Right lobe of liver (tissue), 6 donors: Measurements from ENCODE around the gene ADAM17. TPM values are rescaled to one million over a fixed set of nuclear protein-coding genes. Genes with fewer than 3 reads are reported as not detected.

ENCODE experiments used
- ATAC-seq, 4 donors: fragments of 200-7000 bp; cut with Tn5 transposase; one replicate each; pipeline ENCODE4 v1.9.1; 2020; ENCODE audit warnings: mild to moderate bottlenecking in 4 of 4, moderate library complexity in 4 of 4
- DNase-seq, 3 donors: peaks; one replicate each; pipeline ENCODE4 v3.0.0-alpha.2; 2020
- H3K27ac ChIP-seq, 3 donors: fragments of 200-600 bp; one replicate each; pipeline ENCODE4 v1.8.0; 2022
- H3K27me3 ChIP-seq, 2 donors: fragments of 200-600 bp; one replicate each; pipeline ENCODE4 v1.8.0; 2022
- H3K36me3 ChIP-seq, 4 donors: fragments of 200-600 bp; sonication (generic) in 1 of 4; one replicate each; pipeline versions ENCODE4 v1.5.1 to v1.8.0; 2017 to 2022; ENCODE audit warnings: control low read depth in 1 of 4
- H3K4me1 ChIP-seq, 4 donors: fragments of 200-600 bp; sonication (generic) in 1 of 4; one replicate each; pipeline versions ENCODE4 v1.5.1 to v1.8.0; 2017 to 2022; ENCODE audit warnings: control low read depth in 1 of 4
- H3K4me3 ChIP-seq, 3 donors: fragments of 200-600 bp; one replicate each; pipeline ENCODE4 v1.8.0; 2022
- H3K9me3 ChIP-seq, 4 donors: fragments of 200-600 bp; sonication (generic) in 1 of 4; one replicate each; pipeline versions ENCODE4 v1.5.1 to v1.8.0; 2017 to 2022; ENCODE audit warnings: control low read depth in 1 of 4
- CTCF ChIP-seq, 4 donors: fragments of 200-600 bp in 3 of 4; fragments of 450-650 bp in 1 of 4; IDR thresholded peaks; one replicate each; pipeline versions ENCODE4 v1.5.1 to v1.8.0; 2016 to 2022; ENCODE audit warnings: antibody characterized with exemption in 4 of 4, mild to moderate bottlenecking in 2 of 4
- POLR2A ChIP-seq: fragments of 450-650 bp; IDR thresholded peaks from one replicate; pipeline ENCODE4 v1.6.1; 2017; ENCODE audit warnings: antibody characterized with exemption, mild to moderate bottlenecking
- WGBS: methylation state at CpG from one replicate; pipeline ENCODE4 v1.1.6; 2018; ENCODE audit warnings: low coverage, low lambda C conversion rate; ENCODE audit not compliant: insufficient coverage; ENCODE audit errors: missing lambda C conversion rate; 5-methylcytosine and 5-hydroxymethylcytosine counted together
- intact Hi-C, 2 donors: fragments of 100-400 bp; cut with DNase I; formaldehyde crosslinking; loops; one replicate each; pipeline versions ENCODE4 v1.11.2 to v1.14.1; 2022
- total RNA-seq, 6 experiments: library from RNA; depleted of rRNA in 2 of 6; stranded (reverse); fragments of >200 nt in 2 of 6; fragmentation: NEBNext Ultra II Directional in 3 of 6; extraction: Animal tissue kit (Norgen Biotek cat#: 25700) in 3 of 6; gene quantifications; one replicate each; pipeline versions ENCODE4 v1.1.0 to v1.2.4, GENCODE V29; 2016 to 2023
- donor health status: DM: no; HTN: yes; CAD: no.
- donor health status: DM: no; HTN: no; CAD: no.
- donor health status: DM: no; HTN: no; CAD: no.
- donor health status: DM: no; HTN: yes; CAD: no.
- donor health status: DM: no; HTN: yes; CAD: no.

Gene ADAM17
- total RNA-seq, 6 experiments from 2014 or later, result 5.1 to 11.7 (median 6.6) TPM

- Histone ChIP-seq H3K36me3 (peaks cover 0 to 32% (median 4%) of the 10 kb centered on the region in 4 donors), H3K4me1 (peaks cover 0 to 5% (median 0%) of the 10 kb centered on the region in 4 donors), H3K9me3 (no peaks in the 10 kb centered on the region), H3K27ac (no peak overlapping the region), H3K27me3 (no peaks in the 10 kb centered on the region), H3K4me3 (no peak overlapping the region)
- ATAC-seq (no peak), DNase-seq (no peak)
- WGBS, result 90% methylated on average over 5 of the region's 5 CpGs
- intact Hi-C loops, result no loop called here
- no peak for TF ChIP-seq CTCF (IDR thresholded peaks at IDR 0.05)
- TF ChIP-seq POLR2A, result no peak
These were observed 27.0 kb upstream of the ADAM17 start for GRCh38 chr2:9582624-9583023.

GRCh38 chr2:9578467-9579235 is 23.0 kb upstream of the ADAM17 start:
- ATAC-seq (peak; percentile 65 to 90 (median 73)), DNase-seq (peak; percentile 38 to 64 (median 51))
- H3K36me3 ChIP-seq, result peaks cover 0 to 2% (median 0%) of the 10 kb centered on the region in 4 donors
- TF ChIP-seq CTCF (IDR thresholded peaks at IDR 0.05) (no peak), POLR2A (no peak)
- H3K4me1 ChIP-seq, result peaks cover 0 to 5% (median 0%) of the 10 kb centered on the region in 4 donors
- H3K4me3 ChIP-seq, result no peak overlapping the region
- H3K27ac ChIP-seq, result no peak overlapping the region
- H3K27me3 ChIP-seq, result no peaks in the 10 kb centered on the region
- H3K9me3 ChIP-seq, result no peaks in the 10 kb centered on the region
- intact Hi-C loops, result no loop called here
- WGBS, result 61% methylated on average over 7 of the region's 9 CpGs

GRCh38 chr2:9574331-9574730 is 18.7 kb upstream of the ADAM17 start:
- Histone ChIP-seq H3K36me3 (no peaks in the 10 kb centered on the region), H3K9me3 (no peaks in the 10 kb centered on the region), H3K27ac (no peak overlapping the region), H3K4me3 (no peak overlapping the region), H3K4me1 (peaks cover 0 to 5% (median 0%) of the 10 kb centered on the region in 4 donors), H3K27me3 (no peaks in the 10 kb centered on the region)
- WGBS, result 89% methylated on average over 2 of the region's 2 CpGs
- ATAC-seq (peak in 1 of 4 donors; percentile 17), DNase-seq (no peak)
- TF ChIP-seq CTCF (IDR thresholded peaks at IDR 0.05) (no peak), POLR2A (no peak)
- intact Hi-C loops, result no loop called here

- no peaks in the 10 kb centered on the region for H3K36me3 ChIP-seq
- TF ChIP-seq POLR2A, result no peak
- no peak for TF ChIP-seq CTCF (IDR thresholded peaks at IDR 0.05)
- ATAC-seq (no peak), DNase-seq (no peak)
- 95% methylated on average over 4 of the region's 4 CpGs for WGBS
- intact Hi-C loops, result no loop called here
- H3K27me3 ChIP-seq, result no peaks in the 10 kb centered on the region
- H3K4me3 ChIP-seq, result no peak overlapping the region
- no peak overlapping the region for H3K27ac ChIP-seq
- H3K4me1 ChIP-seq, result peaks cover 0 to 2% (median 0%) of the 10 kb centered on the region in 4 donors
- no peaks in the 10 kb centered on the region for H3K9me3 ChIP-seq
These were observed 18.2 kb upstream of the ADAM17 start for GRCh38 chr2:9573840-9574239.
